ENCODE results near the gene ZNF189.
"Not testable (repeated sequence)": the region's sequence is repeated elsewhere in the genome, so short reads cannot be mapped to it uniquely, and the experiment has no call there.

Gene ZNF189

GRCh38 chr9:101381118-101381517 lies 17.5 kb upstream of the ZNF189 start:
- DNase-seq = no peak

- DNase-seq = no peak
Measured at GRCh38 chr9:101381833-101382342, 16.8 kb upstream of the ZNF189 start.

GRCh38 chr9:101383361-101383760 lies 15.3 kb upstream of the ZNF189 start:
- DNase-seq = no peak

- not testable (repeated sequence) for DNase-seq
Measured at GRCh38 chr9:101384873-101385536, 13.6 kb upstream of the ZNF189 start, which contains the start of gene BAAT. Gene BAAT (minus strand): TSS chr9:101385006. CDS start chr9:101371404, 13,602 bp downstream.

GRCh38 chr9:101387871-101388506 lies 10.7 kb upstream of the ZNF189 start:
- peak; percentile 4 for DNase-seq

- no peak for DNase-seq
Measured at GRCh38 chr9:101388507-101388993, 10.1 kb upstream of the ZNF189 start.

- DNase-seq = no peak
Measured at GRCh38 chr9:101393135-101393534, 5.5 kb upstream of the ZNF189 start.

GRCh38 chr9:101394687-101395086 lies 4.0 kb upstream of the ZNF189 start:
- DNase-seq = no peak

GRCh38 chr9:101397746-101398067 lies 944 bp upstream of the ZNF189 start:
- no peak for DNase-seq

GRCh38 chr9:101398930-101399642 lies 435 bp downstream of the ZNF189 start:
- no peak for DNase-seq

GRCh38 chr9:101399643-101399970 lies 956 bp downstream of the ZNF189 start:
- DNase-seq = no peak

GRCh38 chr9:101400120-101400519 lies 1.5 kb downstream of the ZNF189 start:
- no peak for DNase-seq

GRCh38 chr9:101403516-101404285 lies 5.0 kb downstream of the ZNF189 start:
- DNase-seq = no peak

- no peak for DNase-seq
Measured at GRCh38 chr9:101408374-101409078, 9.9 kb downstream of the ZNF189 start.

- no peak for DNase-seq
Measured at GRCh38 chr9:101409079-101409477, 10.4 kb downstream of the ZNF189 start.

- DNase-seq = no peak
Measured at GRCh38 chr9:101414839-101415238, 16.2 kb downstream of the ZNF189 start.

GRCh38 chr9:101415578-101415977 lies 16.9 kb downstream of the ZNF189 start:
- DNase-seq = no peak

GRCh38 chr9:101417389-101417788 lies 18.7 kb downstream of the ZNF189 start:
- DNase-seq = no peak

- no peak for DNase-seq
Measured at GRCh38 chr9:101417977-101418376, 19.3 kb downstream of the ZNF189 start.

GRCh38 chr9:101418518-101419430 lies 20.1 kb downstream of the ZNF189 start:
- DNase-seq = no peak

GRCh38 chr9:101419863-101420262 lies 21.2 kb downstream of the ZNF189 start:
- DNase-seq = no peak

Measured in DMS 273 treated with DMSO at 0.1 percent for 48 hours (cell line).